ENCODE measurements around the gene JDP2.

JDP2 gene

DNA sequence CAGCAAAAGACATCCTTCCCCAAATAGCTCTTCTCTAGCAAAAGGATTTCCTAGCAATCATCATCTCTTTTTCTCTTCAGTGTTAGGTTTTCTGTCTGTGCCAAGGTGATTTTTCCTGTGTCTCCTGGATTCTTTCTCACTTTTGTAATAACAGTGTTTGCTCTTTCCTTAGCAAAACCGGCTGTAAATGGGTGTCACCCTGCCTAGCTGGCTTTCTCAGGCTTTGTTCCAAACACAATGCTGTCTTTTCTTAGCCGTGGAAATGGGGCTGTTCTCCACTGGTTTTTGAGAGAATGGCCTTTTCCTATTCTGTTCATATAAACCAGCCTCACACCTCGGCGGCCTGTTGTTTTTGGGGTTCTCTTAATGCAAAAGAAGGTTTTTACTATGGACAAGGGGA is 21.9 kb downstream of the JDP2 start:
- no peaks in the 10 kb centered on the region for H3K9me3 ChIP-seq (ENCODE audit: control insufficient read depth, insufficient read depth, low read length)
- no peak overlapping the region for H3K9ac ChIP-seq (ENCODE audit: low read depth, low read length)
- H3K36me3 ChIP-seq (ENCODE audit: insufficient read depth, low read length): no peaks in the 10 kb centered on the region
- peaks cover 17% of the 10 kb centered on the region for H3K4me1 ChIP-seq (ENCODE audit: insufficient read depth, low read length)

DNA sequence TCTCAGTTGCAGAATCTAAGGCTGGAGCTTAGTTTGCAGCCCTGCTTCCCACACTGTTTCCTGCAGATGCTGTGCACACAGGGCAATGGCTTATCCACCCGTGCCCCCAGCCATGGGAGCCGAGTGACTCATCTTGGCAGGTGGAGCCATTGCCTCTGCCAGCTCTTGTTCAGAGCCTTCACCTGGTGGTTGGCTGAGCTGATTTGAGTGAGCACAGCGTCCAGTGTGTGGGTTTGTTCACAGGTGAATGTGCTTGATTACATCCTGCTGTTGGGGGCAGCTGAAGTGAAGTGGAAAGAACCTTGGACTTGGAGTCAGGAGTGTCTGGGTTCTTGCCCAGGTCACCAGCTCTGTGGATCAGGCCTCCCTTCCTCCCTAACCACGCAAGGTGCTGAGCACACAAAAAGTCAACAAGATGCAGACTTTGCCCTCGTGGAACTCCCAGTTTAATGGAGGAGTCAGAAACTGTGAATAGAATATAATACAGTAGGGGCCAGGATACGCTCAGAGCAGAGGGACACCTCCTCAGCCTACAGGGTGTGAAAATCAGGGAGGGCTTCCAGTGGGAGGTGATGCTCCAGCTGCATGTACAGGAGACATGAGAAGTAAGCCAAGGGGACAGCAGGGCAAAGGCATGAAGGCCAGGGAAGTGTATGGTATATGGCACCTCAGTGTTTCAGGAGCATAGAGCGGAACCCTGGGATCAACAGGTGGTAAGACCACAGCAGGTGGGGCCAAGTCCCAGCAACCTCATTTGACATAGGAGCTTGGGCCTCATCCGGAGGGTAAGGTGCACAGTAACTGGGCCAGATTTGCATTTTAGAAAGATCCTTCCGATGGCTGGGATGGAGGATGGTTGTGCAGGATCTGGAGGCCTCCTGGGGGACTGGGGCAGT is 22.8 kb downstream of the JDP2 start:
- peaks cover 17% of the 10 kb centered on the region for H3K4me1 ChIP-seq (ENCODE audit: insufficient read depth, low read length)
- H3K9me3 ChIP-seq (ENCODE audit: control insufficient read depth, insufficient read depth, low read length): no peaks in the 10 kb centered on the region
- H3K36me3 ChIP-seq (ENCODE audit: insufficient read depth, low read length): no peaks in the 10 kb centered on the region
- no peak overlapping the region for H3K9ac ChIP-seq (ENCODE audit: low read depth, low read length)

DNA sequence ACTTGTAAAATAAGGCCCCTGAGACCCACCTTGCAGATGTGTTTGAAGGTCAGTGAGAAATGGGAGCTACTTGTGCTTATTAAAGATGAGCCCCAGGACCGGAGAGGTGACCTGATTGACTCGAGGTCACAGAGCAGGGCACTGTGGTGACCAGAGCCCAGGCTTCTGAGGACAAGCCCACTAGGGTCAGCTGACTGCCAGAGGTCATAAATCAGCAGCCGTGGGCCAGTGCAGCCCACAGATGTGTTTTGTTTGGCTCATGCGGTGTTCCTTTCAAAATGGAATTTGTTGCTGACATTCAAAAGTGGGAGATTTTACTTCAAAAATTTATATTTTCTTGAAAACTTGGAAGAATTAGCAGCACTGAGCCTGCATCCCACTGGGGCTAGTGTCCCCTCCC is 24.5 kb downstream of the JDP2 start:
- Histone ChIP-seq H3K36me3 (ENCODE audit: insufficient read depth, low read length) (no peaks in the 10 kb centered on the region), H3K9me3 (ENCODE audit: control insufficient read depth, insufficient read depth, low read length) (no peaks in the 10 kb centered on the region), H3K4me1 (ENCODE audit: insufficient read depth, low read length) (peaks cover 21% of the 10 kb centered on the region), H3K9ac (ENCODE audit: low read depth, low read length) (no peak overlapping the region)

DNA sequence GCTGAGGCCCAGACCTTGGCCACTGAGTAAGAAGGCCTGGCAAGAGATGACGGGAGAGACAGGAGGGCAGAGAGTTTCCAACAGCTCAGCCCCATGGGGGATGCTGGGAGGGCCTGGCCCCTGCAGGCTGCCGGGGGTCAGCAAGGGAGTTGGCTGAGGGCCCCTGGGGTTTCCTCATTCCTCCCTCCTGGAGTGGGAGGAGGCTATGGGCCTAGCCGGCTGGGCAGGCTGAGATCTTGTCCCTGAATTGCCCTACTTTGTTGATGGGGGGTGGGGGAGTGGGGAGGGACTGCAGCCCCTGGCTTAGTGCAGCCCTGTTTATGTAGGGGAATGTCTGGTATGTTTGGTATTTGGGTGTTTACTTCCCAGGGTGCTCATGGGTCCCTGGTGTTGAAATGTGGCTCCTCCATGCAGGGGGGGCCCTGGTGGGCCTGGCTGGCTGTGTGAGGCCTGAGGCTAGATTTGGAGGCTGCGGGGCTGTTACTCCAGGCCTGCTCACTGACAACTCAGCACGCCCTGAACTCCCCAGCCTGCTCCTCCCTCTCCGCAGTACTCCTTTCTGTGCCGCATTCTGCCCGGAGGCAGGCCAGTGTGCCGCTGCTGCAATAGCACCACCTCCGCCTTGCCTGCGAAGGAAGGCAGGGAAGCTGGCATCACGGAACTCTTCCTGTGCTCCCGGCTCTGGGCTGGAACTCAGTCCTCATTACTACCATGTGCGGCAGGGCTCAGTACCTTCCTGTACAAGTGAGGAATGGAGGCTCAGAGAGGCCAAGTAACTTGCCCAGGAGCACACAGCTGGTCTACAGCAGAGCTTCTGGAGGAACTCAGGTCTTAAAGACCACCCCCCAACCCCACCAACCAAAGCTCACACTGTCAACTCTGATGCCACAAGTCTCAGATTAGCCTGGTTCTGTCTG is 25.3 kb downstream of the JDP2 start:
- Histone ChIP-seq H3K4me1 (ENCODE audit: insufficient read depth, low read length) (peaks cover 26% of the 10 kb centered on the region), H3K36me3 (ENCODE audit: insufficient read depth, low read length) (no peaks in the 10 kb centered on the region), H3K9me3 (ENCODE audit: control insufficient read depth, insufficient read depth, low read length) (no peaks in the 10 kb centered on the region), H3K9ac (ENCODE audit: low read depth, low read length) (0 out of 2 replicates have a peak overlapping the region, but pooled peaks have one; percentile 9)

DNA sequence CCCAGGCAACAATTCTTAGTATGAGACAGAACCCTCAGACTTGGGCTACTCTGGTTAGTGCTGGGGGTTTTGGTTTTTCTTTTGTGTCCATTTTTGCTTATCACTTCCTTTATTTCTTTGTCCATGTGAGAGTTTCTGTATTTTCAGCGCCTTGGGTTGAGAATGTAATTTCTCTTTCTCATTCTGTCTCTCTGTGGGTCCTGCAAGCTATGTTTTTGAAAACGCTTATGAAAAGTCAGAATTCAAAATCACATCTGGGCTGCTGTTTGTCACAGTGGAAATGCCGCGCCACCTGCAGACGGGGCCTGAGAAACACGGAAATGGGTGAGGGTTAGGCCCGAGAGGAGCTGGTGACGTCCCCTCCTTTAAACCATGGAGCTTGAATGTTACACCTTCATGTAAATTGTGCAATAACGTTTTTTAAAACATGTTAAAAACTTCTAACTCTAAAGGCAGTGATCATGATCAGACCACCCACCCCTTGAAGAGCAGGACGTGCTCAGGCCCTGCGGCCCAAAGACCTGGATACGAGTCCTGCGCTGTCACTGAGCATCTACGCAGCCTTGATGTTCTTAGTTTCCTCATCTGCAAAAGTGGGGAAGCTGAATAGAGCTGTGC is 26.1 kb downstream of the JDP2 start:
- H3K9me3 ChIP-seq (ENCODE audit: control insufficient read depth, insufficient read depth, low read length): no peaks in the 10 kb centered on the region
- H3K9ac ChIP-seq (ENCODE audit: low read depth, low read length): 0 out of 2 replicates have a peak overlapping the region, but pooled peaks have one; percentile 9
- peaks cover 27% of the 10 kb centered on the region for H3K4me1 ChIP-seq (ENCODE audit: insufficient read depth, low read length)
- no peaks in the 10 kb centered on the region for H3K36me3 ChIP-seq (ENCODE audit: insufficient read depth, low read length)

DNA sequence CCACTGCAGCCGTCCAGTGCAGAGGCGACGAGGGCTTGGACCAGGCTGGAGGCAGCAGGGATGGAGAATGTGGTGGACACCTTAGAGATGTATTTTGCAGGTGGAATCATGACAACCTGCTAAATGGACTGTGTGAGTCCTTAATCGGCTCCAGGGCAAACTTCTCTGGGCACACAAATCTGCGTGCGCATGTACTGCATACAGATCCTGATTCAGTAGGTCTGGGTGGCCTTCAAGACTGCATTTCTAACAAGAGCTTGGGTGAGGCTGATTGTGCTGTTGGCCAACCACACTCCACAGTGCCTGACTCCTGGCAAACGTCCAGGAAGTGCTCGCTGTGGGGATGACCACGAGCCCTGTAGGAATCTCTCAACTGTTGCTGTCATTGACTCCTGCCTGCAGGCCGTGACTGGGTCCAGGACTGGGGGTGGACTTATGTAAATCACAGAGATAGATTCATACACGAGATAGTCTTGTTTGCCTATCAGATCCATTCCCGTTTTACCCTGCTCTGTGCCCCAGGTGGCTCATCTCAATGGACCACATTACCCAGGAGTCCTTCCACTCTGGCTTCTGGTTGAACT is 27.2 kb downstream of the JDP2 start:
- no peak overlapping the region for H3K9ac ChIP-seq (ENCODE audit: low read depth, low read length)
- peaks cover 29% of the 10 kb centered on the region for H3K4me1 ChIP-seq (ENCODE audit: insufficient read depth, low read length)
- H3K36me3 ChIP-seq (ENCODE audit: insufficient read depth, low read length): no peaks in the 10 kb centered on the region

DNA sequence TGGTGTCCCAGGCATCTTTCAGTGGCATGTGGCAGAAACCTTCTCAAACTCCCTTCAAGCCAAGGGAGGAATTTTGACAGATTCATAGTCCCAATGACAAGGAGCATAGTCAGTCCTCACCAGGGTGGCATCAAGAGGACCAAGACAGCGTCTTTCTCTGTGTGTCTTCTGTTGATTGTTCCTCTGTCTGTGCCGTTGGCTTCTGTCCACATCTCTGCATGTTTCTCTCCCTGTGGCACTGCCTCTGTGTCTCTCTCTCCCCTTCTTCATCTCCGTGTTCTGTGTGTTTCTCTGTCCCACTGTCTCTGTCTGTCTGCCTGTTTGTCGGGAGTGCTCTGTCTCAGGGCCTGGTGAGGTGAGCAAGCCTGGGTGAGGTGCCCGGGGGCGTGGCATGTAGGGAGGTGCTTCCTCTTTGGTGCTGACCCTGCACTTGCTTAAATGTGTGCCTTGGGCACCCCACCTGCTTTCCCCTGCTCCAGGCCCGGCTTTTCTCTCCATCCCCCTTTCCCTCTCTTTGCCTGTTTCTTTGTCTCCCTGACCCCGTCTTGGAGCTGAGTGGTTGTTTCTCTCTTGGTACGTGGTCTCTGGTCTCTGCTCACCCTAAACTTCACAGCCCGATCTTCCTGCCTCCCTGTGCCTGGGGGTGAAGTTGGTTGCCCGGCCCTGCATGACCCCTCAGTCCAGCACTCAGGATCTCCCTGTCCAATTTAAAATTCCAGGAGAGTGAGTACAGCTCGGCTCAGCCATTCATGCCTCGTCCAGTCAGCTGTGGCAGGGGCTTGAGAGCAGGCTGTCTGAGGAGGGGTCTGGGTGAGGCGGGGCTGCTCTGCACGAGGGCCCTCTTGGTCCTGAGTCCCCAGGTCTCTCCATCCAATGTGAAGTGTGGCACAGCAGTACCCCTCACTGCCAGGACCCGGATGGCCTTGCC is 28.5 kb downstream of the JDP2 start:
- H3K4me1 ChIP-seq (ENCODE audit: insufficient read depth, low read length): peaks cover 29% of the 10 kb centered on the region
- no peaks in the 10 kb centered on the region for H3K36me3 ChIP-seq (ENCODE audit: insufficient read depth, low read length)
- H3K9ac ChIP-seq (ENCODE audit: low read depth, low read length): no peak overlapping the region
- no peaks in the 10 kb centered on the region for H3K9me3 ChIP-seq (ENCODE audit: control insufficient read depth, insufficient read depth, low read length)

More for the DNA sequence above, 27.2 kb downstream of the JDP2 start:
- no peaks in the 10 kb centered on the region for H3K9me3 ChIP-seq (ENCODE audit: control insufficient read depth, insufficient read depth, low read length)

DNA sequence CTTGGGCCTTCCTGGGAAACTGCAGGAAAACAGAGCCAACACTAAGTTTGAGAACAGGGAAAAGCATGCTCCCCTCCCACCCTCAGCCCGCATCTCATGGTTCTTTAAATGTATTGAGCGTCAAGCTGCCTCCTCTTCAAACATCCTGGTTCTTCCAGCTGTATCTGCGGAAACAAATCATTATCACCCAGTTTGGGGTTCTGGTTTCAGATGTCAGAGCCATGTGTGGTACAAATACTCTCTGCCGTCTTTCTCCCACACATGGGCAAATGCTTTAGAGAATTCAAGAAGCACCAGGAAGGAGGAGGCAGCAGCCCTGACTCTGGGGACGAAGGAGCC is 29.1 kb downstream of the JDP2 start:
- Histone ChIP-seq H3K9me3 (ENCODE audit: control insufficient read depth, insufficient read depth, low read length) (no peaks in the 10 kb centered on the region), H3K4me1 (ENCODE audit: insufficient read depth, low read length) (peaks cover 27% of the 10 kb centered on the region), H3K36me3 (ENCODE audit: insufficient read depth, low read length) (no peaks in the 10 kb centered on the region), H3K9ac (ENCODE audit: low read depth, low read length) (no peak overlapping the region)

DNA sequence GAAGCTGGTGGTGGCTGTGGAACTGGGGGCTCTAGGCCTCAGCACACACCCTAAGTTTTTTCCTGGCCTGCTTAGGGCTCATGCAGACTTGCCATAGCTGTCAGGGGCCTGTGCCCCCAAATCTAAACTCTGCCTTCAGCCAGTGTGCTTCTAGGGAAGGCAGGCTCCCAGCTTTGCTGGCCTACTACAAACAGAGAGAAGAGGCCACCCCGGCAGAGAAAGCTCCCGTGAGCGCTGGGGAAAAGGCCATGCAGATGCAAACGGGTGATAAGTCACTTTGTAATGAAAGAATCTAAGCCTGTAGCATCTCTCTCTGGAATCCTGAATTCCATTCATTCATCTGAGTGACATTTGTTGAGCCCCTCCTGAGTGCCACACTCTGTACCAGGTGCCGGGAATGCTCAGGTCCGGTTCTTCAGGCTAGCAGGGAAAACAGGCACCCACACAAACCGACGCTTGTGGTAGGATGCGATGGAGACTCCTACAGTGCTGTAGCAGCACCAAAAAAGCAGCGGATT is 29.9 kb downstream of the JDP2 start:
- Histone ChIP-seq H3K9me3 (ENCODE audit: control insufficient read depth, insufficient read depth, low read length) (no peaks in the 10 kb centered on the region), H3K36me3 (ENCODE audit: insufficient read depth, low read length) (no peaks in the 10 kb centered on the region), H3K9ac (ENCODE audit: low read depth, low read length) (no peak overlapping the region), H3K4me1 (ENCODE audit: insufficient read depth, low read length) (peaks cover 20% of the 10 kb centered on the region)

DNA sequence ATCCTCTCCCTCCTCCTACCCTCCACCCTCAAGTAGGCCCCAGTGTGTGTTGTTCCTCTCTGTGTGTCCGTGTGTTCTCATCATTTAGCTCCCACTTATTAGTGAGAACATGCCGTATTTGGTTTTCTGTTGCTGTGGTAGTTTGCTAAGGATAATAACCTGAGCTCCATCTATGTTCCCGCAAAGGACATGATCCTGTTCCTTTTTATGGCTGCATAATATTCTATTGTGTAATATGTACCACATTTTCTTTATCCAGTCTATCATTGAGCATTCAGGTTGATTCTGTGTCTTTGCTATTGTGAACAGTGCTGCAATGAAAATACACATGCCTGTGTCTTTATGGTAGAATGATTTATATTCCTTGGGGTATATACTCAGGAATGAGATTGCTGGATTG is 30.5 kb downstream of the JDP2 start:
- no peaks in the 10 kb centered on the region for H3K36me3 ChIP-seq (ENCODE audit: insufficient read depth, low read length)
- no peaks in the 10 kb centered on the region for H3K9me3 ChIP-seq (ENCODE audit: control insufficient read depth, insufficient read depth, low read length)
- H3K4me1 ChIP-seq (ENCODE audit: insufficient read depth, low read length): peaks cover 18% of the 10 kb centered on the region
- no peak overlapping the region for H3K9ac ChIP-seq (ENCODE audit: low read depth, low read length)

DNA sequence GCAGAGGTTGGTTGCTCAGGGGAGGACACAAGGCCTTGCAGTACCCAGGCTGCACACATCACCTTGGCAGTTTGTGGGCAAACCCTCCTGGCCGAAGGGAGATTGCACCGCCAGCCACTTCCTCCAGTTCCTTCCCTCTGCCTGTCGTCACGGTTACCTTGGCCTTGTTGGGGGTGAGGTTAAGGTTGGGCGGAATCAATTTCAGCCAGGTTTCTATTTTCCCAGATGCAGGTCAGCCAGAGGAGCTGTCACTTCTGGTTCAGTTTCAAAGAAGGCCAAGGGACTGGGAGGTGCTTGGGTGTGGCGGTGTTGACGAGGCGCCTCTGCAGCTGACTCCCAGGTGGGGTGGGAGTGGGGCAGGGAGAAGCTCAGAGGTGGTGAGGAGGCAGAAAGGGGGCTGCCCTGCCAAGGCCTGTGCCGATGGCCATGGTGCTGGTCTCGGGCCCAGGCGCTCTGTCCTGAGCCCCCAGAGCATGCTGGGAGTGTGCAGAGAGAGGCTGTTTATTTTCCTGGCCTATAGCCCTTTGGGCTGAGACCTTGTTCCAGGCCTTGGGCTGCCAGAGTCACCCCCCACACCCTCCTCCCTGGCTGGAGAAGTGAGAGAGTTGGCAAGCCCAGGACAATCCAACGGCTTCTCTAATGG is 31.4 kb downstream of the JDP2 start:
- Histone ChIP-seq H3K9ac (ENCODE audit: low read depth, low read length) (no peak overlapping the region), H3K4me1 (ENCODE audit: insufficient read depth, low read length) (peaks cover 12% of the 10 kb centered on the region), H3K9me3 (ENCODE audit: control insufficient read depth, insufficient read depth, low read length) (no peaks in the 10 kb centered on the region), H3K36me3 (ENCODE audit: insufficient read depth, low read length) (no peaks in the 10 kb centered on the region)

DNA sequence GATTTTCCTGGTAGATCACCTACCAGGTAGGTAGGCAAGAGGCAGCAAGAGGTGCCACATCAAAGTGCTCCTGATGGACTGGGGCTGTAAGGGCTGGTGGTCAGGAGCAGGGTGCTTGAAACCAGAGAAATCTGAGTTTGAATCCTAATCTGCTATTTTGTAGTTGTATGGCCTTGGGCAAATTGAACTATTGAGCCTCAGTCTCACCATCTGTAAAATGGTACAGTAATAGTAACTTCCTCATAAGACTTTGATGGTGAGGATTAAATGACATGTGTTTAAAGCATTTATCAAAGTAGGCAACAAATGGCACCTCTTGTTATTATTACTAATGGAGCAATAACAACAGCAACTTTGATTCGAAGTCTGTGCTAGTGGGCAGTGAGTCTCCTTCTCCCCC is 32.0 kb downstream of the JDP2 start:
- Histone ChIP-seq H3K9me3 (ENCODE audit: control insufficient read depth, insufficient read depth, low read length) (no peaks in the 10 kb centered on the region), H3K36me3 (ENCODE audit: insufficient read depth, low read length) (no peaks in the 10 kb centered on the region)

DNA sequence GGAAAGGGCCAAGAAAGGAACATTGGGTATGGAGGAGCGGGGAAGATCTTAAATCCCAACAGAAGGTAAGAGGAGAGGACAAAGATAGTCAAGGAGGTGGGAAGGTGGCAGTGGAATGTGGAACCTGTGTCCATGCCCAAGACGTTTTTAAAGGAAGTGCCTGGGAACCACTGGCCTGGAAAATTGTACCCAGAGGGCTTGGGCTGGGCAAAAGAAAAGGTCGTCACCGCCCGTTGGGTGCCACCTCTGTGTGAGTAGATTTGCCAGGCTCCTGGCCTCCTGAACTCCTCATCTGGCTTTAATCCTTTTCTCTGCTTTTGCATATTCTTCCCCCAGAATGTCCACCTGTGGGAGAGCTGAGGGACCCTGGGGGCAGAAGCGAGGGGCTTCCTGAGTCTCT is 32.6 kb downstream of the JDP2 start:
- H3K4me1 ChIP-seq (ENCODE audit: insufficient read depth, low read length): peaks cover 12% of the 10 kb centered on the region
- no peaks in the 10 kb centered on the region for H3K36me3 ChIP-seq (ENCODE audit: insufficient read depth, low read length)
- H3K9me3 ChIP-seq (ENCODE audit: control insufficient read depth, insufficient read depth, low read length): no peaks in the 10 kb centered on the region
- H3K9ac ChIP-seq (ENCODE audit: low read depth, low read length): no peak overlapping the region

More for the DNA sequence above, 32.0 kb downstream of the JDP2 start:
- peaks cover 12% of the 10 kb centered on the region for H3K4me1 ChIP-seq (ENCODE audit: insufficient read depth, low read length)
- no peak overlapping the region for H3K9ac ChIP-seq (ENCODE audit: low read depth, low read length)
